ENCODE results near the gene CYS1.

GRCh38 chr2:10022041-10022421 lies 58.2 kb downstream of the CYS1 start:
- TF ChIP-seq POLR2A (IDR thresholded peaks at IDR 0.05) (no peak), POLR2AphosphoS5 (IDR thresholded peaks at IDR 0.05; ENCODE audit: insufficient read depth in 1 of 2, low read depth in 1 of 2) (no peak)
